Measurements from ENCODE around the gene MUC21.
"Not testable (repeated sequence)": the region's sequence is repeated elsewhere in the genome, so short reads cannot be mapped to it uniquely, and the experiment has no call there.

MUC21 gene

GRCh38 chr6:31010393-31011060 is 27.0 kb downstream of the MUC21 start, which contains the start of gene MUC22:
TSS of gene MUC22 (plus strand) at chr6:31010474. CDS start at chr6:31010707, 233 bp downstream.
- DNase-seq = no peak

DNA sequence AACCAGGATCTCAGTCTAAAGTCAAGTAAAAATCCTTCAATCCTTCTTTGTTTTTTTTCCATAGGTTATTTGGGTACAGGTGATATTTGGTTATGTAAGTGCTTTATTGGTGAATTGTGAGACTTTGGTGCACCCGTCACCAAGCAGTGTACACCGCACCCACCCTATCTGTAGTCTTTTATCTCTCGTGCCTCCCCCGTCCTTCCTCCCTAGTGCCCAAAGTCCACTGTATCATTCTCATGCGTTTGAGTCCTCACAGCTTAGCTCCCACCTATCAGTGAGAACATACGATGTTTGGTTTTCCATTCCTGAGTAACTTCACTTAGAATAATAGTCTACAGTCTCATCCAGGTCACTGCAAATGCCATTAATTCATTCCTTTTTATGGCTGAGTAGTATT is 27.6 kb downstream of the MUC21 start:
- DNase-seq = no peak

- no peak for DNase-seq
Observed at GRCh38 chr6:31016659-31017299, 33.3 kb downstream of the MUC21 start.

- not testable (repeated sequence) for DNase-seq
Observed at GRCh38 chr6:31017436-31017835, 33.9 kb downstream of the MUC21 start.

- no peak for DNase-seq
Observed at GRCh38 chr6:31020057-31020456, 36.5 kb downstream of the MUC21 start.

DNA sequence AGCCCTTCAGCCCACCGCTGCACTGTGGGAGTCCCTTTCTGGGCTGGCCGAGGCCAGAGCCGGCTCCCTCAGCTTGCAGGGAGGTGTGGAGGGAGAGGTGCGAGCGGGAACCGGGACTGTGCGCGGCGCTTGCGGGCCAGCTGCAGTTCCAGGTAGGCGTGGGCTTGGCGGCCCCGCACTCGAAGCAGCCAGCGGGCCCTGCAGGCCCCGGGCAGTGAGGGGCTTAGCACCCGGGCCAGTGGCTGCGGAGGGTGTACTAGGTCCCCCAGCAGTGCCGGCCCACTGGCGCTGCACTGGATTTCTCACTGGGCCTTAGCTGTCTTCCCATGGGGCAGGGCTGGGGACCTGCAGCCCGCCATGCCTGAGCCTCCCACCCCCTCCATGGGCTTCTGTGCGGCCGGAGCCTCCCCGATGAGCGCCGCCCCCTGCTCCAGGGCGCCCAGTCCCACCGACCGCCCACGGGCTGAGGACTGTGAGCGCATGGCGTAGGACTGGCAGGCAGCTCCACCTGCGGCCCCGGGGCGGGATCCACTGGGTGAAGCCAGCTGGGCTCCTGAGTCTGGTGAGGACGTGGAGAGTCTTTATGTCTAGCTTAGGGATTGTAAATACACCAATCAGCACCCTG is 37.2 kb downstream of the MUC21 start:
- DNase-seq = not testable (repeated sequence)

- DNase-seq = not testable (repeated sequence)
Observed at GRCh38 chr6:31021705-31022531, 38.4 kb downstream of the MUC21 start.

GRCh38 chr6:31025595-31025994 is 42.1 kb downstream of the MUC21 start:
- no peak for DNase-seq

DNA sequence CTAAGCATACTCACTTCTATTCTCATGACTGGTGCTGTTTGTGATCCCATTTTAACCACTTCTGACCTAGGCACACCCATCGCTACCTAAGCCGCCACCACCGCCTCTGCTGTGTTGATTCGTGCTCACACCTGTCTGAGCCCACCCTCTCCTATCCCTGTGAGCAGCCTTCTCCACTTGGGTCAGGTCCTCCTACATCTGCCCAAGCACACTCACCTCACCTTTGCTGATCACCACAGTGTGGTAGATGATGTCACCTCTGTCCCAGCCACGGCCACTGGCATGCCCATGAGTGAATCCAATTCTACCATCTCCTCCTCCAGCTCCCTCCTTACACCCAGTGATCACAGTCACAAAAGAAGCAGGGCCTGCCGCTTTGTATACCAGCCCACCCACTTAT is 47.6 kb downstream of the MUC21 start:
- no peak for DNase-seq

GRCh38 chr6:31033075-31033474 is 49.6 kb downstream of the MUC21 start:
- no peak for DNase-seq

- DNase-seq = no peak
Observed at GRCh38 chr6:31035862-31036497, 52.5 kb downstream of the MUC21 start.

DNA sequence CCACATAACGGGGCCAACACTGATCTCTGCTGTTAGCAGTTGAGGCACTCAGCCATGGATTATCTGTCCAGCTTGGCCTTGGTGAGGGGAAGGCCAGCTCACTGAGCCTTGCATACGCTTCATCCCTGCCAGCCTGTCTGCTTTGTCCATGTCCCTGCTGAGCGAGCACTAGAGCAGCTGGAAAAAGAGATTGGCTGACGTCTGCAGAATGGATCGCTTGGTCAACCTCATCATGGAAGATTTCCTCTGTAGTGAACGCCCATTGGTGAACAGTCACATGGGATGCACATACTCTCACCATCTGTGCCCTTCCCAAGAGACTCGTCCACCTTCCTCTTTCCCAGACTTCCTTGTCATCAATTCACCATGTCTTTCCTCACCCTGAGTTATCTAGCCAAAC is 53.7 kb downstream of the MUC21 start:
- DNase-seq = no peak

GRCh38 chr6:31037682-31038081 is 54.2 kb downstream of the MUC21 start:
- no peak for DNase-seq

DNA sequence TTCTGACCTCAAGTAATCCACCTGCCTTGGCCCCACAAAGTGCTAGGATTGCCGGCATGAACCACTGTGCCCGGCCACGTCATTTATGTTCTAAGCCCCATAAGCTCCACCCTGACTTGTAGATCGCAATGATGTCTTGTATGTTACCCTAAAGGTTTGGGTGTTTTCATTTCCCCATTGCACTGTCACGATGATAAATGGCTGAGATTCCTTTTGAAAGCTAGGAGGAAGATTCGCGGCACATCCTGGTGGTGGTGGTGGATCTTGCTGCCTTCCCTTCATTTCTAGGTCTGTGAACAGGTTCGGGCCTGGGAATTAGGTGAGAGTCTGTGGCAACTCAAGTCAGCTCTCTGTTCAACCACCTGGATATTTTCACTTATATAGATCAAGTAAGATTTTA is 55.0 kb downstream of the MUC21 start:
- no peak for DNase-seq
